ENCODE measurements around the gene MGAT5B. TPM values are rescaled to one million over a fixed set of nuclear protein-coding genes. Genes with fewer than 3 reads are reported as not detected.

MGAT5B gene
- total and polyA plus RNA-seq, 10 of the 15 experiments (the other 5 are each of a cell fraction or from before 2014, with no cell fraction given): 0.13 TPM; not detected in 9

- TF ChIP-seq, protein P1, sequence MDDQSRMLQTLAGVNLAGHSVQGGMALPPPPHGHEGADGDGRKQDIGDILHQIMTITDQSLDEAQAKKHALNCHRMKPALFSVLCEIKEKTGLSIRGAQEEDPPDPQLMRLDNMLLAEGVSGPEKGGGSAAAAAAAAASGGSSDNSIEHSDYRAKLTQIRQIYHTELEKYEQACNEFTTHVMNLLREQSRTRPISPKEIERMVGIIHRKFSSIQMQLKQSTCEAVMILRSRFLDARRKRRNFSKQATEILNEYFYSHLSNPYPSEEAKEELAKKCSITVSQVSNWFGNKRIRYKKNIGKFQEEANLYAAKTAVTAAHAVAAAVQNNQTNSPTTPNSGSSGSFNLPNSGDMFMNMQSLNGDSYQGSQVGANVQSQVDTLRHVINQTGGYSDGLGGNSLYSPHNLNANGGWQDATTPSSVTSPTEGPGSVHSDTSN (IDR thresholded peaks at IDR 0.05; ENCODE audit: insufficient replicate concordance, low read depth, low read length): no peak
- TF ChIP-seq SIX5 (IDR thresholded peaks at IDR 0.05; ENCODE audit: low read depth, low read length, severe bottlenecking) (no peak), POLR2AphosphoS5 (IDR thresholded peaks at IDR 0.05; ENCODE audit: low read length) (no peak), NR2C1 (IDR thresholded peaks at IDR 0.05) (no peak), SUZ12 (IDR thresholded peaks at IDR 0.05; ENCODE audit: unreplicated experiment) (no peak), CHD2 (IDR thresholded peaks at IDR 0.05; ENCODE audit: borderline replicate concordance, low read depth, low read length) (no peak), YY1 (IDR thresholded peaks at IDR 0.05; ENCODE audit: low read depth, low read length) (no peak), NFXL1 (IDR thresholded peaks at IDR 0.05; ENCODE audit: borderline replicate concordance) (no peak), ELK1 (IDR thresholded peaks at IDR 0.05; ENCODE audit: low read depth, low read length) (no peak), MYC (IDR thresholded peaks at IDR 0.05; ENCODE audit: insufficient read depth, insufficient read length, insufficient replicate concordance, low read length, severe bottlenecking) (no peak), IKZF2 (IDR thresholded peaks at IDR 0.05) (peak in 1 of 2 experiments; percentile 23; a peak in 2 of 4 replicates), ZNF622 (IDR thresholded peaks at IDR 0.05) (no peak), STAT1 (conservative IDR thresholded peaks at IDR 0.05) (no peak), ZBTB33 (IDR thresholded peaks at IDR 0.05) (no peak), MLLT1 (IDR thresholded peaks at IDR 0.05) (peak; percentile 68), ATF7 (IDR thresholded peaks at IDR 0.05; ENCODE audit: low read depth) (no peak), SMAD1 (IDR thresholded peaks at IDR 0.05; ENCODE audit: low read depth, partially characterized antibody) (no peak), IRF3 (IDR thresholded peaks at IDR 0.05) (no peak)
- TF ChIP-seq, protein P2, sequence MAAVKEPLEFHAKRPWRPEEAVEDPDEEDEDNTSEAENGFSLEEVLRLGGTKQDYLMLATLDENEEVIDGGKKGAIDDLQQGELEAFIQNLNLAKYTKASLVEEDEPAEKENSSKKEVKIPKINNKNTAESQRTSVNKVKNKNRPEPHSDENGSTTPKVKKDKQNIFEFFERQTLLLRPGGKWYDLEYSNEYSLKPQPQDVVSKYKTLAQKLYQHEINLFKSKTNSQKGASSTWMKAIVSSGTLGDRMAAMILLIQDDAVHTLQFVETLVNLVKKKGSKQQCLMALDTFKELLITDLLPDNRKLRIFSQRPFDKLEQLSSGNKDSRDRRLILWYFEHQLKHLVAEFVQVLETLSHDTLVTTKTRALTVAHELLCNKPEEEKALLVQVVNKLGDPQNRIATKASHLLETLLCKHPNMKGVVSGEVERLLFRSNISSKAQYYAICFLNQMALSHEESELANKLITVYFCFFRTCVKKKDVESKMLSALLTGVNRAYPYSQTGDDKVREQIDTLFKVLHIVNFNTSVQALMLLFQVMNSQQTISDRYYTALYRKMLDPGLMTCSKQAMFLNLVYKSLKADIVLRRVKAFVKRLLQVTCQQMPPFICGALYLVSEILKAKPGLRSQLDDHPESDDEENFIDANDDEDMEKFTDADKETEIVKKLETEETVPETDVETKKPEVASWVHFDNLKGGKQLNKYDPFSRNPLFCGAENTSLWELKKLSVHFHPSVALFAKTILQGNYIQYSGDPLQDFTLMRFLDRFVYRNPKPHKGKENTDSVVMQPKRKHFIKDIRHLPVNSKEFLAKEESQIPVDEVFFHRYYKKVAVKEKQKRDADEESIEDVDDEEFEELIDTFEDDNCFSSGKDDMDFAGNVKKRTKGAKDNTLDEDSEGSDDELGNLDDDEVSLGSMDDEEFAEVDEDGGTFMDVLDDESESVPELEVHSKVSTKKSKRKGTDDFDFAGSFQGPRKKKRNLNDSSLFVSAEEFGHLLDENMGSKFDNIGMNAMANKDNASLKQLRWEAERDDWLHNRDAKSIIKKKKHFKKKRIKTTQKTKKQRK (IDR thresholded peaks at IDR 0.05; ENCODE audit: low read depth, low read length): no peak
- TF ChIP-seq, protein P3, sequence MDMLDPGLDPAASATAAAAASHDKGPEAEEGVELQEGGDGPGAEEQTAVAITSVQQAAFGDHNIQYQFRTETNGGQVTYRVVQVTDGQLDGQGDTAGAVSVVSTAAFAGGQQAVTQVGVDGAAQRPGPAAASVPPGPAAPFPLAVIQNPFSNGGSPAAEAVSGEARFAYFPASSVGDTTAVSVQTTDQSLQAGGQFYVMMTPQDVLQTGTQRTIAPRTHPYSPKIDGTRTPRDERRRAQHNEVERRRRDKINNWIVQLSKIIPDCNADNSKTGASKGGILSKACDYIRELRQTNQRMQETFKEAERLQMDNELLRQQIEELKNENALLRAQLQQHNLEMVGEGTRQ (IDR thresholded peaks at IDR 0.05; ENCODE audit: borderline replicate concordance, low read depth, low read length): no peak
These were observed 44.1 kb upstream of the MGAT5B start (continued) for GRCh38 chr17:76824093-76824492.
